OCI-LY7 (cell line): ENCODE data around the gene HPN. TPM values are rescaled to one million over a fixed set of nuclear protein-coding genes. Genes with fewer than 3 reads are reported as not detected.

ENCODE experiments used
- BruUV-seq: library from RNA; stranded (reverse); fragments of 400-500 nt; replicated peaks from 2 replicates; lab custom pipeline; 2021; lab: Mats Ljungman, UMichigan
- CTCF ChIA-PET: fragments of 300-600 bp; sonication (Branson Sonifier 250); formaldehyde crosslinking; loops from one replicate; lab custom pipeline; 2022; ENCODE audit warnings: antibody characterized with exemption; ENCODE audit not compliant: unreplicated experiment; lab: Charles Lee
- POLR2A ChIA-PET: fragments of 300-600 bp; sonication (Branson Sonifier 250); formaldehyde crosslinking; loops from one replicate; lab custom pipeline; 2022; ENCODE audit warnings: antibody characterized with exemption; lab: Charles Lee
- DNase-seq: peaks from one replicate; pipeline ENCODE4 v3.0.0-alpha.2; 2015; ENCODE audit warnings: low spot score
- H2AFZ ChIP-seq: fragments of 200-600 bp; sonication (generic), shearing (Covaris generic); 2 replicates; pipeline ENCODE4 v1.6.1; 2014; ENCODE audit warnings: mild to moderate bottlenecking, antibody characterized with exemption, low read length, moderate library complexity
- H3K27ac ChIP-seq: fragments of 200-600 bp; sonication (generic); 2 replicates; pipeline ENCODE4 v1.5.1; 2014; ENCODE audit warnings: mixed run types, low read depth, mild to moderate bottlenecking, moderate library complexity, low read length, inconsistent platforms; ENCODE audit not compliant: poor library complexity, severe bottlenecking
- H3K36me3 ChIP-seq: fragments of 200-600 bp; sonication (generic); 2 replicates; pipeline ENCODE4 v1.6.1; 2014; ENCODE audit warnings: mild to moderate bottlenecking, antibody characterized with exemption, low read length, moderate library complexity, mixed read lengths; ENCODE audit not compliant: insufficient read depth
- H3K4me1 ChIP-seq: fragments of 200-600 bp; sonication (generic); 2 replicates; pipeline ENCODE4 v1.5.1; 2014; ENCODE audit warnings: mild to moderate bottlenecking, low read length; ENCODE audit not compliant: insufficient read depth, poor library complexity, severe bottlenecking
- H3K4me2 ChIP-seq: fragments of 200-600 bp; sonication (generic); 2 replicates; pipeline ENCODE4 v1.6.1; 2014; ENCODE audit warnings: mild to moderate bottlenecking, low read length
- H3K4me3 ChIP-seq: fragments of 200-600 bp; sonication (generic); 2 replicates; pipeline ENCODE4 v1.5.1; 2014; ENCODE audit warnings: mild to moderate bottlenecking, low read depth, low read length; ENCODE audit not compliant: poor library complexity, severe bottlenecking
- H3K79me2 ChIP-seq: fragments of 200-600 bp; sonication (generic); 2 replicates; pipeline ENCODE4 v1.6.1; 2016; ENCODE audit warnings: low read depth, mild to moderate bottlenecking, low read length, moderate library complexity, mixed read lengths; ENCODE audit not compliant: insufficient read depth
- H3K9me2 ChIP-seq: fragments of 200-600 bp; sonication (generic); 2 replicates; pipeline ENCODE4 v1.6.1; 2016; ENCODE audit warnings: mild to moderate bottlenecking, low read length, mixed read lengths; ENCODE audit not compliant: insufficient read depth
- H3K9me3 ChIP-seq: fragments of 200-600 bp; sonication (generic); 2 replicates; pipeline ENCODE4 v1.6.1; 2014; ENCODE audit warnings: mild to moderate bottlenecking, mixed run types, low read length, mixed read lengths
- H4K20me1 ChIP-seq: fragments of 200-600 bp; sonication (generic); 2 replicates; pipeline ENCODE4 v1.6.1; 2014; ENCODE audit warnings: mild to moderate bottlenecking, antibody characterized with exemption, low read length, moderate library complexity, mixed read lengths; ENCODE audit not compliant: insufficient read depth
- EZH2phosphoT487 ChIP-seq: fragments of 200-600 bp; sonication (generic); IDR thresholded peaks from 2 replicates; pipeline ENCODE4 v1.6.1; 2018; ENCODE audit warnings: low read depth, borderline replicate concordance, mild to moderate bottlenecking, mixed run types, antibody characterized with exemption, low read length, moderate library complexity, mixed read lengths
- intact Hi-C: fragments of 100-400 bp; cut with micrococcal nuclease; formaldehyde crosslinking; loops from one replicate; pipeline ENCODE4 v1.10.0; 2022; ENCODE audit not compliant: unreplicated experiment
- total RNA-seq, 2 experiments: library from RNA; depleted of rRNA in 1 of 2; stranded (reverse); fragments of >200 nt in 1 of 2; shearing (Covaris generic) in 1 of 2; gene quantifications; 2 replicates each; pipeline ENCODE4 v1.2.3, GENCODE V29; 2014 to 2022
- TF ChIP-seq, protein P1 (sequence below): fragments of 200-600 bp; sonication (generic); conservative IDR thresholded peaks from 2 replicates; pipeline ENCODE4 v1.5.1; 2014; ENCODE audit warnings: mild to moderate bottlenecking, antibody characterized with exemption, low read length, moderate library complexity, mixed read lengths

HPN gene
- total RNA-seq, 2 experiments from 2014 or later: 0.17 to 0.19 TPM

- CTCF ChIA-PET: no interaction called here
- intact Hi-C loops: no loop called here
- no peak for TF ChIP-seq EZH2phosphoT487
- TF ChIP-seq, protein P1, sequence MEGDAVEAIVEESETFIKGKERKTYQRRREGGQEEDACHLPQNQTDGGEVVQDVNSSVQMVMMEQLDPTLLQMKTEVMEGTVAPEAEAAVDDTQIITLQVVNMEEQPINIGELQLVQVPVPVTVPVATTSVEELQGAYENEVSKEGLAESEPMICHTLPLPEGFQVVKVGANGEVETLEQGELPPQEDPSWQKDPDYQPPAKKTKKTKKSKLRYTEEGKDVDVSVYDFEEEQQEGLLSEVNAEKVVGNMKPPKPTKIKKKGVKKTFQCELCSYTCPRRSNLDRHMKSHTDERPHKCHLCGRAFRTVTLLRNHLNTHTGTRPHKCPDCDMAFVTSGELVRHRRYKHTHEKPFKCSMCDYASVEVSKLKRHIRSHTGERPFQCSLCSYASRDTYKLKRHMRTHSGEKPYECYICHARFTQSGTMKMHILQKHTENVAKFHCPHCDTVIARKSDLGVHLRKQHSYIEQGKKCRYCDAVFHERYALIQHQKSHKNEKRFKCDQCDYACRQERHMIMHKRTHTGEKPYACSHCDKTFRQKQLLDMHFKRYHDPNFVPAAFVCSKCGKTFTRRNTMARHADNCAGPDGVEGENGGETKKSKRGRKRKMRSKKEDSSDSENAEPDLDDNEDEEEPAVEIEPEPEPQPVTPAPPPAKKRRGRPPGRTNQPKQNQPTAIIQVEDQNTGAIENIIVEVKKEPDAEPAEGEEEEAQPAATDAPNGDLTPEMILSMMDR: no peak
Observed at GRCh38 chr19:35104361-35104760, 62.8 kb downstream of the HPN start.

GRCh38 chr19:35105047-35105410 lies 63.5 kb downstream of the HPN start:
- H3K79me2 ChIP-seq: no peaks in the 10 kb centered on the region
- no peak overlapping the region for H3K4me3 ChIP-seq
- POLR2A ChIA-PET: no interaction called here
- BruUV-seq: no TSS peak
- no peaks in the 10 kb centered on the region for H3K9me2 ChIP-seq
- H2AFZ ChIP-seq: no peak overlapping the region
- H3K27ac ChIP-seq: no peak overlapping the region
- H3K4me2 ChIP-seq: no peak overlapping the region
- no peaks in the 10 kb centered on the region for H3K36me3 ChIP-seq
- H4K20me1 ChIP-seq: no peaks in the 10 kb centered on the region
- CTCF ChIA-PET: no interaction called here
- no peaks in the 10 kb centered on the region for H3K9me3 ChIP-seq
- intact Hi-C loops: no loop called here
- no peak for DNase-seq
- H3K4me1 ChIP-seq: no peaks in the 10 kb centered on the region
- TF ChIP-seq, protein P1: no peak
- no peak for TF ChIP-seq EZH2phosphoT487

More at GRCh38 chr19:35104361-35104760, 62.8 kb downstream of the HPN start:
- no peaks in the 10 kb centered on the region for H4K20me1 ChIP-seq
- no peak overlapping the region for H2AFZ ChIP-seq
- no peaks in the 10 kb centered on the region for H3K9me2 ChIP-seq
- H3K27ac ChIP-seq: no peak overlapping the region
- no peak for DNase-seq
- H3K79me2 ChIP-seq: no peaks in the 10 kb centered on the region
- H3K36me3 ChIP-seq: no peaks in the 10 kb centered on the region
- BruUV-seq: no TSS peak
- H3K4me2 ChIP-seq: no peak overlapping the region
- H3K4me1 ChIP-seq: no peaks in the 10 kb centered on the region
- no peaks in the 10 kb centered on the region for H3K9me3 ChIP-seq
- H3K4me3 ChIP-seq: no peak overlapping the region
- POLR2A ChIA-PET: no interaction called here

DNA sequence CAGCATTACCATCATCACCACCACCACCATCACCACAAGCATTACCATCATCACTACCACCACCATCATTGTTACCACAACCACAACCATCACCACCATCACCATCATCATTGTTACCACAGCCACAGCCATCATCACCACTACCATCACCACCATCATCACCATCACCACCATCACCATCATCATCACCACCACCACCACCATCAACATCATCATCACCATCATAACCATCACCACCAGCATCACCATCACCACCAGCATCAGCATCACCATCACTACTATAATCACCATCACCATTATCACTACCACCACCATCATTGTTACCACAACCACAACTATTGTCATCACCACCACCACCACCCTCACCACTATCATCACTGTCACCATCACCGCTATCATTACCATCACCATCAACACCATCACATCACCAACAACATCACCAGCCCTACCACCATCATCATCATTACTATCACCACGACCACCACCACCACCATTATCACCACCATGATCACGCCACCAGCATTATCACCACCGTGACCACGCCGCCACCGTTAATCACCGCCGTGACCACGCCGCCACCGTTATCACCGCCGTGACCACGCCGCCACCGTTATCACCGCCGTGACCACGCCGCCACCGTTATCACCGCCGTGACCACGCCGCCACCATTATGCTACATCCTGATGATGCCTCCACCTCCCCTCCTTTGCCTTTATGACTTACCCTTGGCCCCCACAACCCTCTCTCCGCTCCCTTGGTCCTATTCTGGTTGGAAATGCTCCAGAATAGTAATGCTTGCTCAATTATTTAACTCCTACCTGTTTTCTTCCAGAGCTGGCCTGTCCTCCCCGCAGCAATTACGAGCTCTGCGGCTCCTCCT lies 64.1 kb downstream of the HPN start:
- no peaks in the 10 kb centered on the region for H3K4me1 ChIP-seq
- H3K79me2 ChIP-seq: no peaks in the 10 kb centered on the region
- H3K9me2 ChIP-seq: no peaks in the 10 kb centered on the region
- H3K4me3 ChIP-seq: no peak overlapping the region
- ChIA-PET CTCF (no interaction called here), POLR2A (no interaction called here)
- intact Hi-C loops: no loop called here
- H3K9me3 ChIP-seq: no peaks in the 10 kb centered on the region
- no peak overlapping the region for H3K27ac ChIP-seq
- no peak overlapping the region for H3K4me2 ChIP-seq
- H4K20me1 ChIP-seq: no peaks in the 10 kb centered on the region
- no peak overlapping the region for H2AFZ ChIP-seq
- no peak for TF ChIP-seq EZH2phosphoT487
- TF ChIP-seq, protein P1: no peak
- BruUV-seq: no TSS peak
- H3K36me3 ChIP-seq: no peaks in the 10 kb centered on the region
- DNase-seq: no peak
